K562 (cell line): ENCODE results near the gene FUT8. TPM values are rescaled to one million over a fixed set of nuclear protein-coding genes. Genes with fewer than 3 reads are reported as not detected.

ENCODE experiments used
- ATAC-seq: fragments of 200-7000 bp; cut with Tn5 transposase; 3 replicates; pipeline ENCODE4 v1.9.1; 2020; ENCODE audit warnings: moderate library complexity
- BruUV-seq: library from RNA; stranded (reverse); fragments of 400-500 nt; replicated peaks from 2 replicates; lab custom pipeline; 2021; lab: Mats Ljungman, UMichigan
- CTCF ChIA-PET: fragments of 300-600 bp; formaldehyde crosslinking; extraction: SDS; loops from one replicate; lab custom pipeline; 2021; ENCODE audit warnings: low intra/inter-chr PET ratio; lab: Yijun Ruan, JAX
- POLR2A ChIA-PET: fragments of 300-600, 350-650 bp; sonication (Branson Sonifier 250); formaldehyde crosslinking; extraction: SDS; loops from one replicate; lab custom pipeline; 2021; ENCODE audit warnings: antibody characterized with exemption, inconsistent platforms; lab: Yijun Ruan, JAX
- DNase-seq, 4 experiments: peaks; one replicate each; pipeline versions ENCODE4 v3.0.0 to v3.0.0-alpha.2; 2011 to 2018; ENCODE audit warnings: low spot score in 3 of 4, mixed read lengths in 3 of 4; ENCODE audit errors: extremely low read depth in 1 of 4
- FAIRE-seq: peaks from 2 replicates; lab custom pipeline; 2011; peaks lifted over from hg19 to GRCh38; lab: Jason Lieb, UNC
- H2AFZ ChIP-seq: 2 replicates; pipeline ENCODE4 v1.6.0; 2011; ENCODE audit warnings: low read depth, low read length, control low read depth, inconsistent platforms
- H3K27ac ChIP-seq: fragments of 200-600 bp; 3 replicates; pipeline ENCODE4 v1.8.0; 2011; ENCODE audit warnings: low read depth, mild to moderate bottlenecking, control low read depth, inconsistent platforms, low read length, moderate library complexity, mixed read lengths; ENCODE audit errors: extremely low read depth
- H3K27me3 ChIP-seq, 2 experiments: fragments of 300-600 bp in 1 of 2; 2 replicates in 1 of 2; 3 replicates in 1 of 2; pipeline versions ENCODE4 v1.6.0 to v1.8.0; 2011; ENCODE audit warnings: inconsistent platforms in 2 of 2, low read length in 2 of 2, mild to moderate bottlenecking in 1 of 2, mixed read lengths in 1 of 2, moderate library complexity in 1 of 2; ENCODE audit not compliant: control insufficient read depth in 2 of 2, insufficient read depth in 2 of 2
- H3K36me3 ChIP-seq: fragments of 300-600 bp; 3 replicates; pipeline ENCODE4 v1.8.0; 2011; ENCODE audit warnings: mild to moderate bottlenecking, low read length, inconsistent platforms; ENCODE audit not compliant: control insufficient read depth, insufficient read depth
- H3K4me1 ChIP-seq, 2 experiments: fragments of 200-600 bp in 1 of 2; replicated peaks in 1 of 2; 2 replicates in 1 of 2; 3 replicates in 1 of 2; pipeline versions ENCODE4 v1.5.1 to v1.8.0; 2011; ENCODE audit warnings: inconsistent platforms in 2 of 2, low read length in 2 of 2, mild to moderate bottlenecking in 1 of 2, mixed read lengths in 1 of 2, moderate library complexity in 1 of 2; ENCODE audit not compliant: control insufficient read depth in 2 of 2, insufficient read depth in 2 of 2
- H3K4me2 ChIP-seq: 2 replicates; pipeline ENCODE4 v1.6.1; 2011; ENCODE audit warnings: low read length, control low read depth, inconsistent platforms, mixed read lengths; ENCODE audit not compliant: insufficient read depth
- H3K4me3 ChIP-seq: fragments of 200-600 bp; sonication (generic), shearing (Covaris generic); 2 replicates; pipeline ENCODE4 v1.5.1; 2016; ENCODE audit warnings: control low read depth, inconsistent platforms
- H3K79me2 ChIP-seq: fragments of 200-600 bp; 3 replicates; pipeline ENCODE4 v1.8.0; 2011; ENCODE audit warnings: low read length, inconsistent platforms; ENCODE audit not compliant: control insufficient read depth, insufficient read depth
- H3K9ac ChIP-seq, 2 experiments: 2 replicates each; pipeline versions ENCODE4 v1.6.0 to v1.6.1; 2011; ENCODE audit warnings: low read depth in 2 of 2, low read length in 2 of 2, control low read depth in 1 of 2, inconsistent platforms in 1 of 2, mild to moderate bottlenecking in 1 of 2, mixed read lengths in 1 of 2; ENCODE audit not compliant: insufficient read depth in 1 of 2
- H3K9me1 ChIP-seq: one replicate; pipeline ENCODE4 v1.6.0; 2011; ENCODE audit warnings: inconsistent platforms, mild to moderate bottlenecking, low read length, moderate library complexity; ENCODE audit not compliant: control insufficient read depth, insufficient read depth
- H3K9me3 ChIP-seq: replicated peaks from 2 replicates; pipeline ENCODE4 v1.5.1; 2011; ENCODE audit warnings: low read depth, low read length, inconsistent platforms; ENCODE audit not compliant: control insufficient read depth, insufficient read depth
- H4K20me1 ChIP-seq: replicated peaks from 2 replicates; pipeline ENCODE4 v1.6.1; 2011; ENCODE audit warnings: low read length, inconsistent platforms, mixed read lengths; ENCODE audit not compliant: control insufficient read depth, insufficient read depth
- BHLHE40 ChIP-seq: IDR thresholded peaks from 2 replicates; pipeline ENCODE4 v1.6.1; 2011; ENCODE audit warnings: low read length, improper control_type of control experiment
- BRD4 ChIP-seq: fragments of 200-600 bp; sonication (generic); IDR thresholded peaks from 2 replicates; pipeline ENCODE4 v1.6.1; 2017; ENCODE audit warnings: inconsistent platforms
- BRD9 ChIP-seq: fragments of 450-650 bp; IDR thresholded peaks from 2 replicates; pipeline ENCODE4 v1.6.1; 2018; ENCODE audit warnings: low read depth; ENCODE audit not compliant: partially characterized antibody
- CEBPG ChIP-seq, 3 experiments: fragments of 200-800 bp in 1 of 3; sonication (Bioruptor generic) in 1 of 3; sonication (generic) in 1 of 3; formaldehyde crosslinking in 1 of 3; IDR thresholded peaks in 2 of 3; conservative IDR thresholded peaks in 1 of 3; 2 replicates each; pipeline versions ENCODE4 v1.6.1 to v1.8.0; 2016 to 2022; ENCODE audit warnings: missing compliant biosample characterization in 2 of 3, missing genetic modification characterization in 2 of 3, mild to moderate bottlenecking in 1 of 3, missing genetic modification reagents in 1 of 3
- FOXM1 ChIP-seq, 2 experiments: fragments of 450-650 bp in 1 of 2; sonication (generic) in 1 of 2; formaldehyde crosslinking in 1 of 2; IDR thresholded peaks; 2 replicates each; pipeline versions ENCODE4 v1.6.1 to v1.9.0; 2017 to 2022; ENCODE audit warnings: low read depth in 2 of 2, mild to moderate bottlenecking in 2 of 2, missing genetic modification reagents in 1 of 2, moderate library complexity in 1 of 2
- HDAC3 ChIP-seq: fragments of 450-650 bp; IDR thresholded peaks from 2 replicates; pipeline ENCODE4 v1.6.1; 2018; ENCODE audit warnings: borderline replicate concordance, mild to moderate bottlenecking, moderate library complexity; ENCODE audit not compliant: partially characterized antibody
- NFIC ChIP-seq: fragments of 450-650 bp; IDR thresholded peaks from 2 replicates; pipeline ENCODE4 v1.6.1; 2017; ENCODE audit warnings: mild to moderate bottlenecking, inconsistent platforms
- PTRF ChIP-seq: fragments of 450-650 bp; IDR thresholded peaks from 2 replicates; pipeline ENCODE4 v1.6.1; 2016; ENCODE audit warnings: mild to moderate bottlenecking, missing genetic modification characterization, missing compliant biosample characterization
- RFX7 ChIP-seq: fragments of 250-450 bp; sonication (Bioruptor Pico); IDR thresholded peaks from 2 replicates; pipeline ENCODE4 v1.5.1; 2021; ENCODE audit warnings: mild to moderate bottlenecking
- SAFB2 ChIP-seq: fragments of 200-400 bp; formaldehyde crosslinking; IDR thresholded peaks from 2 replicates; pipeline ENCODE4 v1.6.1; 2018; ENCODE audit warnings: borderline replicate concordance, low read length, low read depth, moderate library complexity; ENCODE audit not compliant: severe bottlenecking
- ZNF263 ChIP-seq: sonication (generic); formaldehyde crosslinking; IDR thresholded peaks from 2 replicates; pipeline ENCODE4 v1.8.0; 2022; ENCODE audit warnings: mild to moderate bottlenecking, missing genetic modification reagents, borderline replicate concordance
- WGBS: fragments of 100-300 bp; shearing (Covaris generic); methylation state at CpG from one replicate; pipeline ENCODE4 v1.1.6; 2016; ENCODE audit warnings: low coverage, mixed read lengths; ENCODE audit not compliant: insufficient coverage; ENCODE audit errors: missing lambda C conversion rate; 5-methylcytosine and 5-hydroxymethylcytosine counted together
- in situ Hi-C: fragments of 300-500 bp; cut with MboI; formaldehyde crosslinking; loops from 4 replicates; pipeline ENCODE4 v1.15.0; 2018; ENCODE audit warnings: inconsistent platforms, mixed read lengths
- intact Hi-C: fragments of 100-400 bp; cut with micrococcal nuclease; formaldehyde crosslinking; loops from 2 replicates; pipeline ENCODE4 v1.14.2; 2022
- polyA plus RNA-seq, 8 experiments: library from polyadenylated mRNA; depleted of rRNA in 4 of 8; stranded (reverse) in 5 of 8; unstranded in 3 of 8; fragments of >200 nt; fragmentation: Nextera tagmentation in 2 of 8; fragmentation: Illumina TruSeq in 1 of 8; extraction: Ambion mirVana in 2 of 8; extraction: Trizol in 1 of 8; gene quantifications; 2 replicates each; pipeline versions ENCODE4 v1.2.1 to v1.2.3, GENCODE V29; 2011 to 2014; ENCODE audit warnings: inconsistent platforms in 1 of 8, missing spikeins in 1 of 8
- total RNA-seq, 7 experiments: library from RNA; depleted of rRNA in 6 of 7; stranded (reverse); fragments of >200 nt in 6 of 7; fragmentation: Illumina TruSeq in 2 of 7; extraction: Trizol in 2 of 7; gene quantifications; 2 replicates each; pipeline versions ENCODE4 v1.2.1 to v1.2.3, GENCODE V29; 2011 to 2021; ENCODE audit warnings: low replicate concordance in 1 of 7
- TF ChIP-seq, protein P1 (sequence below), 2 experiments: fragments of 450-650 bp in 1 of 2; sonication (generic) in 1 of 2; formaldehyde crosslinking in 1 of 2; IDR thresholded peaks in 1 of 2; conservative IDR thresholded peaks in 1 of 2; 2 replicates each; pipeline versions ENCODE4 v1.6.1 to v1.8.1; 2016 to 2023; ENCODE audit warnings: mild to moderate bottlenecking in 2 of 2, moderate library complexity in 2 of 2, inconsistent platforms in 1 of 2, missing genetic modification reagents in 1 of 2
- TF ChIP-seq, protein P2 (sequence below): fragments of 250-450 bp; sonication (Bioruptor Pico); IDR thresholded peaks from 2 replicates; pipeline ENCODE4 v1.4.0; 2020; ENCODE audit warnings: mild to moderate bottlenecking, moderate library complexity
- TF ChIP-seq, protein P3 (sequence below): fragments of 200-800 bp; sonication (Bioruptor generic); IDR thresholded peaks from 2 replicates; pipeline ENCODE4 v1.6.1; 2016; ENCODE audit warnings: missing genetic modification characterization, missing compliant biosample characterization

Gene FUT8
- total and polyA plus RNA-seq, 9 of the 15 experiments (the other 6 are each of a cell fraction or from before 2014, with no cell fraction given): 4.1 to 15.2 (median 7.8) TPM

DNA sequence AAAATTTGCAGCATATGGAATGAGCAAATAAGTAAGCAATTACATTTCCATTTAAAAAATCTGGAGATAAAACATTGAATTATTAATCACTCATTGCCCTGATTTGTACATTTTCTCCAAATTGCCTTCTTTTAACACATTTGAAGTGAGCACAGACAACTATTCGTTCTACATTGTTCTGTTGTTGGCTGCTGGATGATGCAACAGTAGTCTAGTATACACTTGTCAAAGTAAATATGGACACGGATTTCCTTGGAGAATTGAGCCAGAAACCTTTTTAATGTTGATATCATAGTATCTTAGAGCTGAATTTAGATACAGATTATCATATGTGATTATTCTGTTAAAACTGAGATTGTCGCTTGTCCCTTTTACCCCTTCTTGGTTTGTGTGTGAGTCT, 188.2 kb downstream of the FUT8 start:
- H3K27me3 ChIP-seq: no peaks in the 10 kb centered on the region
- no peaks in the 10 kb centered on the region for H3K79me2 ChIP-seq
- H2AFZ ChIP-seq: no peak overlapping the region
- no peaks in the 10 kb centered on the region for H3K4me1 ChIP-seq
- FAIRE-seq (no peak), ATAC-seq (no peak), DNase-seq (no peak)
- in situ Hi-C loops: no loop called here
- H3K9me3 ChIP-seq: no peaks in the 10 kb centered on the region
- H4K20me1 ChIP-seq: no peaks in the 10 kb centered on the region
- no TSS peak for BruUV-seq
- H3K27ac ChIP-seq: no peak overlapping the region
- no peak overlapping the region for H3K4me3 ChIP-seq
- 47% methylated on average over 3 of the region's 3 CpGs for WGBS
- ChIA-PET CTCF (no interaction called here), POLR2A (no interaction called here)
- H3K36me3 ChIP-seq: no peaks in the 10 kb centered on the region
- TF ChIP-seq HDAC3 (no peak), BRD4 (no peak), RFX7 (no peak), CEBPG (CRISPR knock-in tag; IDR thresholded peaks at IDR 0.05) (no peak), CEBPG (tag; conservative IDR thresholded peaks at IDR 0.05 in 1 of 2, IDR thresholded peaks at IDR 0.05 in 1 of 2) (peak in 1 of 2 experiments; percentile 67; a peak in 2 of 4 replicates), SAFB2 (no peak), NFIC (no peak), BHLHE40 (no peak), BRD9 (no peak), ZNF263 (no peak), PTRF (tag) (no peak), FOXM1 (IDR thresholded peaks at IDR 0.05; ENCODE audit: low read depth) (no peak), FOXM1 (CRISPR knock-in tag; IDR thresholded peaks at IDR 0.05; ENCODE audit: low read depth) (no peak)
- TF ChIP-seq, protein P1, sequence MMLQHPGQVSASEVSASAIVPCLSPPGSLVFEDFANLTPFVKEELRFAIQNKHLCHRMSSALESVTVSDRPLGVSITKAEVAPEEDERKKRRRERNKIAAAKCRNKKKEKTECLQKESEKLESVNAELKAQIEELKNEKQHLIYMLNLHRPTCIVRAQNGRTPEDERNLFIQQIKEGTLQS (IDR thresholded peaks at IDR 0.05): peak; percentile 63
- TF ChIP-seq, protein P1 (CRISPR knock-in tag; conservative IDR thresholded peaks at IDR 0.05): no peak
- TF ChIP-seq, protein P2, sequence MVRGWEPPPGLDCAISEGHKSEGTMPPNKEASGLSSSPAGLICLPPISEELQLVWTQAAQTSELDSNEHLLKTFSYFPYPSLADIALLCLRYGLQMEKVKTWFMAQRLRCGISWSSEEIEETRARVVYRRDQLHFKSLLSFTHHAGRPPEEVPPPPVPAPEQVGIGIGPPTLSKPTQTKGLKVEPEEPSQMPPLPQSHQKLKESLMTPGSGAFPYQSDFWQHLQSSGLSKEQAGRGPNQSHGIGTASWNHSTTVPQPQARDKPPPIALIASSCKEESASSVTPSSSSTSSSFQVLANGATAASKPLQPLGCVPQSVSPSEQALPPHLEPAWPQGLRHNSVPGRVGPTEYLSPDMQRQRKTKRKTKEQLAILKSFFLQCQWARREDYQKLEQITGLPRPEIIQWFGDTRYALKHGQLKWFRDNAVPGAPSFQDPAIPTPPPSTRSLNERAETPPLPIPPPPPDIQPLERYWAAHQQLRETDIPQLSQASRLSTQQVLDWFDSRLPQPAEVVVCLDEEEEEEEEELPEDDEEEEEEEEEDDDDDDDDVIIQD: no peak
- TF ChIP-seq, protein P3, sequence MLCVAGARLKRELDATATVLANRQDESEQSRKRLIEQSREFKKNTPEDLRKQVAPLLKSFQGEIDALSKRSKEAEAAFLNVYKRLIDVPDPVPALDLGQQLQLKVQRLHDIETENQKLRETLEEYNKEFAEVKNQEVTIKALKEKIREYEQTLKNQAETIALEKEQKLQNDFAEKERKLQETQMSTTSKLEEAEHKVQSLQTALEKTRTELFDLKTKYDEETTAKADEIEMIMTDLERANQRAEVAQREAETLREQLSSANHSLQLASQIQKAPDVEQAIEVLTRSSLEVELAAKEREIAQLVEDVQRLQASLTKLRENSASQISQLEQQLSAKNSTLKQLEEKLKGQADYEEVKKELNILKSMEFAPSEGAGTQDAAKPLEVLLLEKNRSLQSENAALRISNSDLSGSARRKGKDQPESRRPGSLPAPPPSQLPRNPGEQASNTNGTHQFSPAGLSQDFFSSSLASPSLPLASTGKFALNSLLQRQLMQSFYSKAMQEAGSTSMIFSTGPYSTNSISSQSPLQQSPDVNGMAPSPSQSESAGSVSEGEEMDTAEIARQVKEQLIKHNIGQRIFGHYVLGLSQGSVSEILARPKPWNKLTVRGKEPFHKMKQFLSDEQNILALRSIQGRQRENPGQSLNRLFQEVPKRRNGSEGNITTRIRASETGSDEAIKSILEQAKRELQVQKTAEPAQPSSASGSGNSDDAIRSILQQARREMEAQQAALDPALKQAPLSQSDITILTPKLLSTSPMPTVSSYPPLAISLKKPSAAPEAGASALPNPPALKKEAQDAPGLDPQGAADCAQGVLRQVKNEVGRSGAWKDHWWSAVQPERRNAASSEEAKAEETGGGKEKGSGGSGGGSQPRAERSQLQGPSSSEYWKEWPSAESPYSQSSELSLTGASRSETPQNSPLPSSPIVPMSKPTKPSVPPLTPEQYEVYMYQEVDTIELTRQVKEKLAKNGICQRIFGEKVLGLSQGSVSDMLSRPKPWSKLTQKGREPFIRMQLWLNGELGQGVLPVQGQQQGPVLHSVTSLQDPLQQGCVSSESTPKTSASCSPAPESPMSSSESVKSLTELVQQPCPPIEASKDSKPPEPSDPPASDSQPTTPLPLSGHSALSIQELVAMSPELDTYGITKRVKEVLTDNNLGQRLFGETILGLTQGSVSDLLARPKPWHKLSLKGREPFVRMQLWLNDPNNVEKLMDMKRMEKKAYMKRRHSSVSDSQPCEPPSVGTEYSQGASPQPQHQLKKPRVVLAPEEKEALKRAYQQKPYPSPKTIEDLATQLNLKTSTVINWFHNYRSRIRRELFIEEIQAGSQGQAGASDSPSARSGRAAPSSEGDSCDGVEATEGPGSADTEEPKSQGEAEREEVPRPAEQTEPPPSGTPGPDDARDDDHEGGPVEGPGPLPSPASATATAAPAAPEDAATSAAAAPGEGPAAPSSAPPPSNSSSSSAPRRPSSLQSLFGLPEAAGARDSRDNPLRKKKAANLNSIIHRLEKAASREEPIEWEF (CRISPR knock-in tag): no peak
- intact Hi-C loops: loop anchor here (5.0 to 10.0 kb wide), 2 partner anchors 183 to 316 kb away; no protein-coding TSS in a partner anchor
- H3K9me1 ChIP-seq: no peaks in the 10 kb centered on the region
- H3K4me2 ChIP-seq: no peak overlapping the region
- H3K9ac ChIP-seq: no peak overlapping the region
